Cardiac muscle cell (in vitro differentiated cells and primary cell): ENCODE measurements around the gene LNX2. TPM values are rescaled to one million over a fixed set of nuclear protein-coding genes. Genes with fewer than 3 reads are reported as not detected.

Source experiments
- DNase-seq, 2 donors: peaks; one replicate each; pipeline versions ENCODE4 v3.0.0 to v3.0.0-alpha.2; 2010 to 2017; ENCODE audit warnings: low read depth in 1 of 2, low spot score in 1 of 2
- H3K27ac ChIP-seq: fragments of 200-600 bp; sonication (generic); 2 replicates; pipeline ENCODE4 v1.5.1; 2016
- H3K27me3 ChIP-seq: fragments of 200-600 bp; sonication (generic); 2 replicates; pipeline ENCODE4 v1.6.0; 2016; ENCODE audit warnings: control low read depth
- H3K36me3 ChIP-seq: fragments of 200-600 bp; sonication (generic); 2 replicates; pipeline ENCODE4 v1.5.1; 2016; ENCODE audit warnings: control low read depth
- H3K4me1 ChIP-seq: fragments of 200-600 bp; sonication (generic); 2 replicates; pipeline ENCODE4 v1.8.1; 2017; ENCODE audit warnings: low read depth, mild to moderate bottlenecking, mixed run types
- H3K4me3 ChIP-seq: fragments of 200-600 bp; sonication (generic); 2 replicates; pipeline ENCODE4 v1.5.1; 2016; ENCODE audit warnings: mild to moderate bottlenecking
- H3K9me3 ChIP-seq: fragments of 200-600 bp; sonication (generic); 2 replicates; pipeline ENCODE4 v1.5.1; 2017; ENCODE audit warnings: low read depth, mild to moderate bottlenecking, control low read depth
- CTCF ChIP-seq: IDR thresholded peaks from 2 replicates; pipeline ENCODE4 v1.5.1; 2012; ENCODE audit warnings: low read depth, mild to moderate bottlenecking, low read length
- polyA plus RNA-seq: library from polyadenylated mRNA; unstranded; fragments of >200 nt; fragmentation: Nextera tagmentation; extraction: Ambion mirVana; gene quantifications from 2 replicates; pipeline ENCODE4 v1.2.1, GENCODE V29; 2016
- total RNA-seq: library from RNA; depleted of rRNA; stranded (reverse); fragments of >200 nt; gene quantifications from 2 replicates; pipeline ENCODE4 v1.2.3, GENCODE V29; 2016

The LNX2 gene
- total and polyA plus RNA-seq, 2 experiments from 2014 or later: 7.1 to 11.6 TPM

- Histone ChIP-seq H3K4me3 (no peak overlapping the region), H3K9me3 (no peaks in the 10 kb centered on the region), H3K4me1 (peaks cover 16% of the 10 kb centered on the region), H3K27me3 (no peaks in the 10 kb centered on the region), H3K36me3 (no peaks in the 10 kb centered on the region), H3K27ac (no peak overlapping the region)
- TF ChIP-seq CTCF: no peak
- DNase-seq: no peak
Observed at GRCh38 chr13:27638001-27638400, 17.7 kb upstream of the LNX2 start.

DNA sequence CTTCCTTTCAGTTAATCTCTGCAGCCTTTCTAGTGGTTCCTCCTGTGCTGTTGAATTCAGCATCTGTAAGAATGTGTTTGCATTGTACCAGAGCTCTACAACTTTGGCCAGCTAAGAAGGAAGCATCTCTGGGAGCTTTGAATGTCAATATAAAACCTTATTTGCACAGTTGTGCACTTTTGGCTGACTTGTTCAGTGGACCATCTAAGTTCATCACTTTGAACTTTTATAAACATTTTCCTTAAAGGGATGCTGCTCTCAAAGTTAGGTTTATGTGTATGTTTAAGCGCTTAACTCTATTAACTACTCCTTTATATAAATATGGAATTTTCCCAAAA, 16.9 kb upstream of the LNX2 start:
- Histone ChIP-seq H3K9me3 (no peaks in the 10 kb centered on the region), H3K36me3 (no peaks in the 10 kb centered on the region), H3K27ac (no peak overlapping the region), H3K27me3 (no peaks in the 10 kb centered on the region), H3K4me3 (no peak overlapping the region), H3K4me1 (peaks cover 16% of the 10 kb centered on the region)
- no peak for TF ChIP-seq CTCF
- no peak for DNase-seq

GRCh38 chr13:27636589-27637288, 16.4 kb upstream of the LNX2 start:
- Histone ChIP-seq H3K27me3 (no peaks in the 10 kb centered on the region), H3K4me3 (no peak overlapping the region), H3K9me3 (no peaks in the 10 kb centered on the region), H3K4me1 (peaks cover 13% of the 10 kb centered on the region), H3K36me3 (no peaks in the 10 kb centered on the region), H3K27ac (no peak overlapping the region)
- no peak for TF ChIP-seq CTCF
- DNase-seq: no peak

- Histone ChIP-seq H3K27me3 (no peaks in the 10 kb centered on the region), H3K4me1 (peaks cover 13% of the 10 kb centered on the region)
Observed at GRCh38 chr13:27635266-27635665, 14.9 kb upstream of the LNX2 start.

GRCh38 chr13:27634791-27635190, 14.5 kb upstream of the LNX2 start:
- H3K27ac ChIP-seq: no peak overlapping the region
- H3K4me3 ChIP-seq: no peak overlapping the region
- no peak for DNase-seq
- H3K36me3 ChIP-seq: no peaks in the 10 kb centered on the region
- H3K27me3 ChIP-seq: no peaks in the 10 kb centered on the region
- no peak for TF ChIP-seq CTCF
- no peaks in the 10 kb centered on the region for H3K9me3 ChIP-seq
- H3K4me1 ChIP-seq: peaks cover 12% of the 10 kb centered on the region

More at GRCh38 chr13:27635266-27635665, 14.9 kb upstream of the LNX2 start:
- H3K9me3 ChIP-seq: no peaks in the 10 kb centered on the region
- no peaks in the 10 kb centered on the region for H3K36me3 ChIP-seq
- no peak for TF ChIP-seq CTCF
- DNase-seq: no peak
- no peak overlapping the region for H3K27ac ChIP-seq
- H3K4me3 ChIP-seq: no peak overlapping the region
